Nephron progenitor cell (in vitro differentiated cells): ENCODE results near the gene INTU.

Experiments
- DNase-seq: peaks from one replicate; pipeline ENCODE4 v3.0.0; 2021
- H3K27ac Mint-ChIP-seq: 2 replicates; pipeline ENCODE4 v1.8.0; 2021; ENCODE audit warnings: mild to moderate bottlenecking, moderate library complexity, mixed read lengths
- H3K27me3 Mint-ChIP-seq: 2 replicates; pipeline ENCODE4 v1.8.0; 2021; ENCODE audit warnings: mild to moderate bottlenecking, low read depth, mixed read lengths; ENCODE audit not compliant: poor library complexity
- H3K36me3 Mint-ChIP-seq: 2 replicates; pipeline ENCODE4 v1.8.0; 2021; ENCODE audit warnings: low read depth, mixed read lengths
- H3K4me1 Mint-ChIP-seq: 2 replicates; pipeline ENCODE4 v1.8.0; 2021; ENCODE audit warnings: mixed read lengths
- H3K4me3 Mint-ChIP-seq: 2 replicates; pipeline ENCODE4 v1.8.0; 2021; ENCODE audit warnings: mild to moderate bottlenecking, moderate library complexity, mixed read lengths
- H3K9me3 Mint-ChIP-seq: 2 replicates; pipeline ENCODE4 v1.8.0; 2021; ENCODE audit warnings: mild to moderate bottlenecking, moderate library complexity, mixed read lengths
- TF ChIP-seq, protein P1 (sequence below): fragments of 200-600 bp; sonication (generic); IDR thresholded peaks from 2 replicates; pipeline ENCODE4 v1.5.0; 2021; ENCODE audit warnings: antibody characterized with exemption

Gene INTU

DNA sequence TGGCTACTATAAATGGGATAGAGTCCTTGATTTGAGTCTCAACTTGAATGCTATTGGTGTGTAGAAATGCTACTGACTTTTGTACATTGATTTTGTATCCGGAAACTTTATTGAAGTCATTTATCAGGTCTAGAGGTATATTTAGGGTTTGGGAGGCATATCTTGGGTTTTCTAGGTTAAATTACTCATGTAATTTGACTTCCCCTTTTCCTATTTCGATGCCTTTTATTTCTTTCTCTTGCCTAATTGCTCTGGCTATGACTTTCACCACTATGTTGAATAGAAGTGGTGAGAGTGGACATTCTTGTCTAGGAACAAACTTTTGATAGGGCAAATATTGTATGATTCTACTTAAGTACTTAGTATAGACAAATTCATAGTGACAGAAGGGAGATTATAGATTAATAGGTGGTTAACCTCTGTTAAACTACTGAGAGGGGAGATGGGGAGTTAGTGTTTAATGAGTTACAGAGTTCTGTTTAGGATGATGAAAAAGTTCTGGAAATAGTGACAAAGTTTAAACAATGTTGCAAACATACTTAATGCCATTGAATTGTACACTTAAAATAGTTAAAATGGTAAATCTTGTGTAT is 126.6 kb downstream of the INTU start:
- Mint-ChIP-seq H3K4me1 (no peaks in the 10 kb centered on the region), H3K4me3 (no peak overlapping the region), H3K36me3 (no peaks in the 10 kb centered on the region), H3K27me3 (peaks cover 2% of the 10 kb centered on the region), H3K9me3 (peaks cover 21% of the 10 kb centered on the region), H3K27ac (no peak overlapping the region)
- DNase-seq = no peak
- TF ChIP-seq, protein P1, sequence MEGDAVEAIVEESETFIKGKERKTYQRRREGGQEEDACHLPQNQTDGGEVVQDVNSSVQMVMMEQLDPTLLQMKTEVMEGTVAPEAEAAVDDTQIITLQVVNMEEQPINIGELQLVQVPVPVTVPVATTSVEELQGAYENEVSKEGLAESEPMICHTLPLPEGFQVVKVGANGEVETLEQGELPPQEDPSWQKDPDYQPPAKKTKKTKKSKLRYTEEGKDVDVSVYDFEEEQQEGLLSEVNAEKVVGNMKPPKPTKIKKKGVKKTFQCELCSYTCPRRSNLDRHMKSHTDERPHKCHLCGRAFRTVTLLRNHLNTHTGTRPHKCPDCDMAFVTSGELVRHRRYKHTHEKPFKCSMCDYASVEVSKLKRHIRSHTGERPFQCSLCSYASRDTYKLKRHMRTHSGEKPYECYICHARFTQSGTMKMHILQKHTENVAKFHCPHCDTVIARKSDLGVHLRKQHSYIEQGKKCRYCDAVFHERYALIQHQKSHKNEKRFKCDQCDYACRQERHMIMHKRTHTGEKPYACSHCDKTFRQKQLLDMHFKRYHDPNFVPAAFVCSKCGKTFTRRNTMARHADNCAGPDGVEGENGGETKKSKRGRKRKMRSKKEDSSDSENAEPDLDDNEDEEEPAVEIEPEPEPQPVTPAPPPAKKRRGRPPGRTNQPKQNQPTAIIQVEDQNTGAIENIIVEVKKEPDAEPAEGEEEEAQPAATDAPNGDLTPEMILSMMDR = no peak

DNA sequence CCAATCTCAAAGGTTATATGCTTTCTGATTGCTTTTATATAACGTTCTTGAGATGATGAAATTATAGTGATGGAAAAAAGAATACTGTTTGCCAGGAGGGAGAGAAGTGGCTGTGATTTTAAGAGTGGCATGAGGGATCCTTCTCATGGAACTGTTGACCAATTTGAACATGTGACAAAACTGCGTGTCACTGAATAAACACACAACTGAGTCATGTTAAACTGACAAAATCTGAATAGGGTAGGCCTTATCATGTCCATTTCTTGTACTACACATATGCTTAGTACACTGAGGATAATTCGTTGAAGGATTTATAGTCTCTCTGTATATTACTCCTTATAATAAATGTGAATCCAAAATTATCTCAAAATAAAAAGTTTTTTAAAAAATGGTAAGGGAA is 127.1 kb downstream of the INTU start:
- H3K4me1 Mint-ChIP-seq = no peaks in the 10 kb centered on the region

DNA sequence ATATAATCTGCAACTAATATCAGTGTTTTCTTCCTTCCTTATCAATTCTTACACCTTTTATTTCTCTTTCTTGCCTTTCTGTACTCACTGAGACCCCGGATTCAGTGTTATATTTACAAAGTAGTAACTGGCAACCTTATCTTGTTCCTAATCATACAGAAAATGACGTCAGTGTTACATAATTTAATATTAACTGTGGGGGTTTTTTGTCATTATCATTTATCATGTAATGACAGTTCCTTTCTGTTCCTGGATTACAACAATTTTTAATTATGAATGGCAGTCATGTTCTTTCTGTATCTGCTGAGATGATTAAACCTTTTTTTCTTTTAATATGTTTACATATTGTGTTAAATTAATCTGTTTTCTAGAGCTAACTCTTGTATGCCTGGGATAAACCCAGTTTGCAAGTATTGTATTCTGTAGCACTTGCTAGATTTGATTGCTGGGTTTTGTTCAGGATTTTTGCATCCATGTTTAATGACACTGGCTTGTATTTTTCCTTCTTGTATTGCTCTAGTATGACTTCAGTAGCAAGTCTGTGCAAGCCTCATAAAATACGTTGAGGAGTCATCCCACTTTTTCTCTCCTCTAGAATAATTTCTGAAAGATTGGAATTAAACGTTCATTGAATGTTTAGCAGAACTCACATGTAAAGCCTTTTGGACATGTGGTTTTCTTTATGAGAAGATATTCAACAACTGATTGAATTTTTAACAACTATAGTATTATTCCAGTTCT is 138.9 kb downstream of the INTU start:
- DNase-seq = no peak
- TF ChIP-seq, protein P1 = no peak
- Mint-ChIP-seq H3K27me3 (peaks cover 2% of the 10 kb centered on the region), H3K27ac (no peak overlapping the region), H3K4me3 (no peak overlapping the region), H3K4me1 (no peaks in the 10 kb centered on the region), H3K36me3 (no peaks in the 10 kb centered on the region), H3K9me3 (no peaks in the 10 kb centered on the region)

More for the DNA sequence above, 127.1 kb downstream of the INTU start:
- TF ChIP-seq, protein P1 = no peak
- Mint-ChIP-seq H3K9me3 (peaks cover 20% of the 10 kb centered on the region), H3K27ac (no peak overlapping the region), H3K4me3 (no peak overlapping the region), H3K36me3 (no peaks in the 10 kb centered on the region), H3K27me3 (peaks cover 2% of the 10 kb centered on the region)
- no peak for DNase-seq

DNA sequence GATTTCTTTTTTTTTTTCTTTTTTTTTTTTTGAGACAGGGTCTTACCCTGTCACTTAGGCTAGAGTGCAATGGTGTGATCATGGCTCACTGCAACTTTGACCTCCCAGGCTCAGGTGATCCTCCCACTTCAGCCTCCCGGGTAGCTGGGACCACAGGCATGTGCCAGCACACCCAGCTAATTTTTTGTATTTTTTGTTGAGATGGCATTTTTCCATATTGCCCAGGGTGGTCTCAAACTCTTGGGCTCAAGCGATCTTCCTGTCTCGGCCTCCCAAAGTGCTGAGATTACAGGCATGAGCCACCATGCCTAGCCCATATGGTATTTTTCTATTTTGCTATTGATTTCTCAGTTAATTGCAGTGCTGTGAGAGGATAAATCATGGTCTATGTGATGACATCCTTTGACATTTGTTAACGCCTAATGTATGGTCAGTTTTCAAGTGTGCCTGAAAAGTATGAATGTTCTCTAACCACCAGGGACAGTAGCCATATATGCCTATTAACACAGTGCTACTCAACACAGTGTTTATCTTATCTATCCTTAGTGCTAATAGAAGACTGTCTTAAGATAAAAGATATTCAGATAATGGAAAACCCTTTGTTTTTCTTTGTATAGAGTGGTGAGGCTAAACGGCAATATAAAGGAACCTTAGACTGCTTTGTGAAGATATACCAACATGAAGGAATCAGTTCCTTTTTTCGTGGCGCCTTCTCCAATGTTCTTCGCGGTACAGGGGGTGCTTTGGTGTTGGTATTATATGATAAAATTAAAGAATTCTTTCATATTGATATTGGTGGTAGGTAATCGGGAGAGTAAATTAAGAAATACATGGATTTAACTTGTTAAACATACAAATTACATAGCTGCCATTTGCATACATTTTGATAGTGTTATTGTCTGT is 140.3 kb downstream of the INTU start:
- Mint-ChIP-seq H3K36me3 (no peaks in the 10 kb centered on the region), H3K27me3 (peaks cover 6% of the 10 kb centered on the region), H3K4me3 (no peak overlapping the region), H3K27ac (no peak overlapping the region), H3K9me3 (no peaks in the 10 kb centered on the region), H3K4me1 (no peaks in the 10 kb centered on the region)
- TF ChIP-seq, protein P1 = no peak
- DNase-seq = no peak

DNA sequence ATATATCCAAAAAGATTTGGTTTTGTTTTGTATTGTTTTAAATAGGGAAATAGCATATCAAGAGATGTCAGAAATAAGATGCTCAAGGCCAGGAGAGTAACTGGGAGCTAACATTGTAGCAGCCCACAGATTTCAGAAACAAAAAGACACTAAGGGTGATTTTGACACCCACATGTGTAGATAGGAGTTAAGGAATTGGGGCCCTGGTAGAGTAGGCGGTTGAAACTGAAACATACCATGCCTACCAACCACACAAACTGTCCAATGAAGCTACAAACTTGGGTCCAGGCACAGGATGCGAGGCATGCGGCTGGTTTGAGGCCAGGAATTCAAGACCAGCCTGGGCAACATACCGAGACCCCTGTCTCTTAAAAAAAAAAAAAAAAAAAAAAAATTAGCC is 143.1 kb downstream of the INTU start:
- DNase-seq = no peak
- H3K4me3 Mint-ChIP-seq = no peak overlapping the region
- peaks cover 16% of the 10 kb centered on the region for H3K27me3 Mint-ChIP-seq
- no peaks in the 10 kb centered on the region for H3K4me1 Mint-ChIP-seq
- peaks cover under 1% of the 10 kb centered on the region for H3K9me3 Mint-ChIP-seq
- no peak overlapping the region for H3K27ac Mint-ChIP-seq
- TF ChIP-seq, protein P1 = no peak
- H3K36me3 Mint-ChIP-seq = no peaks in the 10 kb centered on the region
